Measurements from ENCODE around the gene UCMA.

UCMA gene

DNA sequence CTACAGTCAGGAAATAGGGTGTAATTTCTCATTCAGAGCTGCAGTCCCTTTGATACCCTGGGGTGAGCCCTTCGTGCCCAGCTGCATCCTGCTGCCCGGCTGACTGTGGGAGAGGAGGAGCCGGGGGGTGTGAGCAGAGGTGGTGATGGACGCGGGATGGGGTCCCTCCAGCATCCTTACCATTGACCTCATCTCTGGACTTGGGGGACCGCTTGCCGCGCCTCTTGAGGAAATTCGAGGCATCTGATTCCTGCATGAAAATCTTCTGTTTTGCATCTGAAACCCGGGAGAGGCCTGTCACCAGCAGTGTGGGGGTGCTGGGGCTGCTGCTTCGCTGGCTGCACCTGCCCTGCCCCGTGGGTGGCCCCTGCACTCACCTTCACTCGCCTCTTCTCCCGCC, 816 bp downstream of the UCMA start:
- no peak for DNase-seq (ENCODE audit: low read depth)

DNA sequence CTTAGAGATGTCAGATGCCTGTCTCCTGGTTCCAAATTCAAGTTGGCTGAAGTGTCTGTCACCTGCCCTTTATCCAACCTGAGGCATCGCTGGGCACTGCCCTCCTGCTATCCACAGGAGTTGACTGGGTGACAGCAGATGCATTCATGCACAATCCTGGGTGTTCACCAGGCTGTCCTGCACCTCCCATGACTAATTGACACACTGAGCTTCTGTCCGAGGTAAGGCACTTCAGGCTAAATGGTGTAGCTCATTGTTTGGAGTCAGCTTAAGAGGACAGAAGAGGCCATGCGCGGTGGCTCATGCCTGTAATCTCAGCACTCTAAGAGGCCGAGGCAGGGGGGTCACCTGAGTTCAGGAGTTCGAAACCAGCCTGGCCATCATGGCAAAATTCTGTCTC, 2.4 kb downstream of the UCMA start:
- no peak for DNase-seq (ENCODE audit: low read depth)

DNA sequence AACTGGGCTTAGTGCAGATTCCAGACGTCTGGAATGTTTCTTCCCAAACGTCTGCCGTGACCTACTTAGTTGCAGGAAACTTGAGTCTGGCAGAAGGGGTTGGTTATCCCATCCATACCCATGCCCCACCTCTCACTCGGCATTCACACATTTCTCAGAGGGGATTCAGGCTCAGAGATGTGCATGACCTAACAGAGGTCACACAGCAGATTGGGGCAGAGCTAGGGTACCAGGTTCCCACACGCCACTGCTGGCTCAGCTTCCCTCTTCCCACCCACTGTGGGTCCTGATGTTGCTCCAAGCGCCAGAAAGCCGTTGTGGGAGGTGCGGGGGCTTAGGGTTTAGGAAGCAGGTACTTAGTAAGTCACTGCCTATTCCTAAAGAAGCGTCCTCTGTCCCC, 3.0 kb downstream of the UCMA start:
- DNase-seq (ENCODE audit: low read depth): no peak

DNA sequence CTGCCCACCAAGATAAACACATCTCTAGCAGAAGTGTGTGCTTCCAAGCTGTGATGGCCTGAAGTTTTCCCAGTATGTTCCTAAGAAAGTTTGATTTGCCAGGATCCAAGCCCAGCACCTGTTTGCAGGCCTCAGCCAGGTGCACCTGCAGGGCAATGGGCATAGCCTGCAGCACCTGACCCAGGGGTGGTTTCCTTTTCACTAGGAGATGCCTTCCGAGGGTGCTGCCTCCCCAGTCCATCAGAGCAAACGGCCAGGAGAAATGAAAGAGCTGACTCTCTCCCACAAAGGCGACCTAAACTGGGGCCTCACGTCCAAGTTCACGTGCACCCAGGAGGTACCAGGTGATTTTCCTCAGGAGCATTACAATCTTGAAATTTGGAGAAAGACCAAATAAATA, 7.1 kb downstream of the UCMA start:
- DNase-seq (ENCODE audit: low read depth): no peak

DNA sequence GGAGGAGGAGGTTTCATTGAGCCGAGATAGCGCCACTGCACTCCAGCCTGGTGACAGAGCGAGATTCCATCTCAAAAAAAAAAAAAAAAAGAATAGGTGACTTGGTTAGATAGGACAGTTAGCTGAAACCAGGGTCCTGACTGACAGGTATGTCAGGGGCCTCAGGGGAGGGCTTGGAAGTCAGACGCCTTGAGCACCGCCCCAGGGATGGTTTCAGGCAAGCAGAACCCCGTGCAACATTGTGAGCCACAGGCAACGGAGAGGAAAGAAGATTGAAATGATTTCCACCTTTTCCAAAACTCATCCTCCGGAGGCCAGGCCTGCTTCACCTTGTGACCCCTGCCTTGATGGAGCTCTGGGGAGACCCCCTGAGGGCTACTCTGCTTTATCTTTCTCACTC, 8.6 kb downstream of the UCMA start:
- no peak for DNase-seq (ENCODE audit: low read depth)

DNA sequence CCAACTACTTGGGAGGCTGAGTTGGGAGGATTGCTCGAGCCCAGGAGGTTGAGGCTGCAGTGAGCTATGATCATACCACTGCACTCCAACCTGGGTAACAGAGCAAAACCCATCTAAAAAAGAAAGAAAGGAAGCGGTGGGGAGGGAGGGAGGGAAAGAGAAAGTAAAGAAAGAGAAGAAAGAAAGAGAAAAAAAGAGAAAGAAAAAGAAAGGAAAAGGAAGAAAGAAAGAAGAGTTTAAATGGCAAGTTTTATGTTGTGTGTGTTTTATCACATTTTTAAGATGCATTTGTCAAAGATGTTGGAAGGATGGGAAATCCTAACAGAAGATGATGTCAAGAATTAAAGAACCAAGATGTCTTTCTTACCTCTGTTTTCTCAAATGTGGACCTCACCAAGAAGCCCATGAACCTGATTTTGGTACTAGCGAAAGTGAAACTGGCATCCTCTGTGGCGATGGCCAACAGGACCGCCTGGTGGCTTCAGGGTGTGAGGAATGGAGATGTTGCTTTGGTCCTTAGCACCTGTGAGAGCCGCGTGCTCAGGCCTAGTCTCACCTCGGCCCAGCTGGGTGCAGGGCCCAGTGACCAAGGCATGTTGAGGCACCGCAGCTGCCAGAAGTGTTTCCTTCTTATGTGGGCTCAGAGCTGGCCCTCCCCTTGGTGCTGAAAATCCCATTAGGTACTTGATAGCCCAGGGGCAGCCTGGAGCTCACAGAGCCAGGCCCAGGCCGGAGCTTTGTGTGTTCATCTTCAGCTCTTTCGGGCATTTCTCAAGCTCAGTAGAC, 9.8 kb downstream of the UCMA start:
- no peak for DNase-seq (ENCODE audit: low read depth)

DNA sequence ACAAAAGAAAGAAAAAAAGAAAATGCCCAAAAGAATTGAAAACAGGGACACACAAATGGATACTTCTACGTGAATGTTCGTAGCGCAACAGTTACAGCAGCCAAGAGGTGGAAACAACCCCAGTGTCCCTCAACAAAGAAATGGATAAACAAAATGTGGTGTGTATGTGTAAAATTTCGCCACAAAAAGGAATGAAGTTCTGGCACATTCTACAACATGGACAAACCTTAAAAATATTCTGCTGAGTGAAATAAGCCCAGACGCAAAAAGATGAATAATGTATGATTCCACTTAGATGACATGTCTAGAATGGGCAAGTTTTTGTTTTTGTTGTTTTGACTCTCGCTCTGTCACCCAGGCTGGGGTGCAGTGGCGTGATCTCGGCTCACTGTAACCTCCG, 10.9 kb downstream of the UCMA start:
- DNase-seq (ENCODE audit: low read depth): no peak

DNA sequence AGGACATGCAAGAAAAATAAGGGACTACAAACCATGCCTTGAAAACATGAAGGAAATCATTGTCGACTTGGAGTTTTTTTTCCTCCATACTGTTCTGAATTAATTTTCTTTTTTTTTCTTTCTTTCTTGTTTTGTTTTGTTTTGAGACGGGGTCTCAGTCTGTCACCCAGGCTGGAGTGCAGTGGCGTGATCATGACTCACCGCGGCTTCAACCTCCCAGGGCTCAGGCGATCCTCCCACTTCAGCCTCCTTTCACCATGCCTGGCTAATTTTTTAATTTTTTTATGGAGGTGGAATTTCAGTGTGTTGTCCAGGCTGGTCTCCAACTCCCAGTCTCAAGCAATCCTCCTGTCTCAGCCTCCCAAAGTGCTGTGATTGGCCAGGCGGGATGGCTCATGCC, 11.6 kb downstream of the UCMA start:
- DNase-seq (ENCODE audit: low read depth): no peak

DNA sequence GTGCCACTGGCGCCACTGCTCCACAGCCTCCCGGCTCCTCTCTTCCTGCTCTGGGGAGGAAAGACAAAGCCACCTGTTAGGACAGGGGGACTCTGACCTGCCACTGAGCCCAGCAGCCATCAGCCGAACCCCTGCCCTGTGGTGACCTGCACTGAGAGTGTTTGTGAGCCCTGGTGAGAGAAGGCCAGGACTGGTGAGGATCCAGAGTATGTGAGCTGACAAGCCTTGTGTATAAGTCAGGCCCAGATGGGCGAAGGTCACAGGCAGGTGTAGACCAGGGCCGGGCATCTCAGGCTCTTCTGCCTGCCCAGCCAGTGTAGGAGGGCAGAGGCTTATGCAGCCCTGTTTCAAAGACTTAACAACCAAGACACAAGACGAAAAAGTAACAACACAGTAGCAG, 12.0 kb downstream of the UCMA start:
- DNase-seq (ENCODE audit: low read depth): no peak

DNA sequence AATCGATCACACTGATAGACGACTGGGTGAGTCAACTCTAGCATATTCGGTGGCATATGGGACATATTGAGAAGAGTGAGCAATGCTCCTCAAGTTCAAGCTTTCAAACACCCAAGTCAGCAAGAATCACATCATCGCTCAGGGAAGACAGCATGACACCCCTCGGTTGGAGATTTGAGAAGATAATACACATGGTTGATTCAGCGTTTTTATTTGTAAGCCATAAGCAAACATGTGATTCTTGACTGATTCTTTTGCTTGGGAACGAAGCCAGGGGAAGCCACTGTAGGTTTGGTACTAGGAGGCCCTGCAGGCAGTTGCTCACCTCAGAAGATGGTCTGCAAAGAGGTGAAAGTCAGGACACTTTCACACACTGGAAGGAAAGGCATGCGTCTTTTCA, 12.6 kb downstream of the UCMA start:
- DNase-seq (ENCODE audit: low read depth): no peak

DNA sequence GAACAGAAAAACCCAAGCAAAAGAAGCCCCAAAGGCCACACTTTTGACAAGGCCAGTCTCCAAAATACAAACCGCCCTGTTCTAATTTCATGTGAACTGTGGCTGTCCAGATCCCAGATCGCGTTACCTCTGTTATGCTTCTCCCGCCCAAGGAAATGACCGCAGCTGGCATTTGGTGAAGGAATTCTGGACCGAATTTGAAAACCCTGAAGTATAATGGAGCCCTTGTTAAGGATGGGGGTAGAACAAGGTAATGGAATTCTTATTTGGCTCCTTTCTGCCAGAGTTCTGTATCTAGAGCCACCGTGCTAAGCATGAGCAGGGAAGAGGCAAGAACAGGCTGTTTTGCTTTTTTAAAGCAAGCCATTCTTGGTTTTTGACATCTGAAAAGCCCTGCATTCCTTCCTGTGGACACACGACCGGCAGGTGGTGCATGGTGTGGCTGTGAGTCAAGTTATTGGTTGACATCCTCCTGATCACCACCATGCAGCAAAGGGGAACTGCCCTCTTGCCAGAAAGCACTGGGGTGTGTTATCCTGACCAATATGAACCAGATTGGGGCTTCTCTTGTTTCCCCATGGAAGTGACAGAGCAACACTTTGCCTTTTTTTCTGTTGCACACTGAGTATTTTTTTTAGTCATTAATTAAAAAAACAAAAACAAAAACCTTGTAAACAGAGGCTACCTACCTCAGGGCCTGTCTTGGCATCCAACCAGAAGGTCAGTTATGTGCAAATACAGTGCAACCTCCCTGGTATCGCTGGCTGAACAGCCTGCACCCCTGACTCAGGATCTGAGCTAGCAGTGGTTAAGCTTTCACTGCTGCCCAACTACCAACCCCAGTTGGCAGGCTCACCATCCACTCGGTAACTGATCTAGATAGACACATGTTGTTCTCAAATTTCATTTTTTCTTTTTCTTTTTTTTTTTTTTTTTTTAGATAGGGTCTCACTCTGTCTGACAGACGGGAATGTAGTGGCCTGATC, 14.2 kb downstream of the UCMA start:
- DNase-seq (ENCODE audit: low read depth): no peak

DNA sequence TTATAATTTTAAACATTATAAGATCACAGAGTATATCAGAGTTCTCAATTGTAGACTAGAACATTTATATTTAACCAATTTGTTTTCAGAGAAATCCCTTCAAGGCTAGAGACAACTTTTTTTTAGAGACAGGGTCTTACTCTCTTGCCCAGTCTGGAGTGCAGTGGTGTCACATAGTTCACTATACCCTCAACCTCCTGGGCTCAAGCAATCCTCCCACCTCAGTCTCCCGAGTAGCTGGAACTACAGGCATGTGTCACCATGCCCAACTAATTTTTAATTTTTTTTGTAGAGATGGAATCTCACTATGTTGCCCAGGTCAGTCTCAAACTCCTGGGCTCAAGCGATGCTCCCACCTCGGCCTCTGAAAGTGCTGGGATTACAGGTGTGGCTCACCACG, 15.3 kb downstream of the UCMA start:
- DNase-seq (ENCODE audit: low read depth): no peak

DNA sequence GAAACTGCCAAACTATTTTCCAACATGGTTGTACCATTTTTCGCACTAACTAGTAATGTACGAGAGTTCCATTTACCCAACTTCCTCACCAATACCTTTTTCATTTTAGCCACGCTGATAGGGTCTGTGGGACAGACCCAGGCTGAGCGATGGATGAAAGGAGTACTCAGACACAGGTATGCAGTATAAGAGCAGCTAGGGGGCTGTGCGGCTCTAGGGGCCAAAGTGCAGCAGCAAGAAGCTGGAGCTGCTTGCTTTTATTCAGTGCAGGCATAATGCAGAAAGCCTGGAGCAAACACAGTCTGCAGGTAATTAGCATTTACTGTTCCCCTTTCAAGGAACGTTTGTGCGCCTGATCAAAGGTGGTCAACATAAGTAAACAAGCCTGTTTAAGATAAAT, 21.0 kb downstream of the UCMA start:
- DNase-seq (ENCODE audit: low read depth): no peak

DNA sequence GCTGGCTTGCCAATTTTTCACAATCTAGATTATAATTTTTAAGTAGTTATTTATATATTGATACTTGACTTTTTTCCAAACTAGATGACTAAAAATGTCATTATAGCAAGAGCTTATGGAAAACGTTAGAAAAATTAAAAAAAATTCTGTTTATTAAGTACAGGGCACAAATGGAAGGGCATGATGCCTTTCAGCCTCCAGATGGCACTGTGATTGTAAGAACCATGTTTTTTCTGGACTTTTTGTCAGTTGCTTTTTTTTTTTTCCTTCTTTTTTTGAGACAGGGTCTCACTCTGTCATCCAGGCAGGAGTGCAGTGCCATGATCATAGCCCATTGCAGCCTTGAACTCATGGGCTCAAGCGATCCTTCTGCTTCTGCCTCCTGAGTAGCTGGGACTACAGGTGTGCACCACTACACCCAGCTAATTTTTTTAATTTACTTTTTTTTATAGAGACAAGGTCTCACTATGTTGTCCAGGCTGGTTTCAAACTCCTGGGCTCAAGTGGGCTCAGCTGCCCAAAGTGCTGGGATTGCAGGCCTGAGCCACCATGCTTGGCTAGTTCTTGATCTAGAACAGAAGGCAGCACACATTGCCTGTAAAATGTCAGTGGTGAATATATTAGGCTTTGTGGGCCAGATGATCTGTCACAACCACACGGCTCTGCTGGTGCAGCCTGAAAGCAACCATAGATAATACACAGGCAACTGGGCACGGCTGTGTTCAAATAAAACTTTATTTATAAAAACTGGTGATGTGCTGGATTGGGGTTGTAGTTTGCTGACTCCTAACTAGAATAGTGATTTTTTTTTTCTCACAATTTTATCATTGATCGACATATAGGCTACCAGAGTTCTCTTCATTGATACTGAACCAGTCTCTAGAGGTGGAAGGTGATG, 27.4 kb downstream of the UCMA start:
- no peak for DNase-seq (ENCODE audit: low read depth)

DNA sequence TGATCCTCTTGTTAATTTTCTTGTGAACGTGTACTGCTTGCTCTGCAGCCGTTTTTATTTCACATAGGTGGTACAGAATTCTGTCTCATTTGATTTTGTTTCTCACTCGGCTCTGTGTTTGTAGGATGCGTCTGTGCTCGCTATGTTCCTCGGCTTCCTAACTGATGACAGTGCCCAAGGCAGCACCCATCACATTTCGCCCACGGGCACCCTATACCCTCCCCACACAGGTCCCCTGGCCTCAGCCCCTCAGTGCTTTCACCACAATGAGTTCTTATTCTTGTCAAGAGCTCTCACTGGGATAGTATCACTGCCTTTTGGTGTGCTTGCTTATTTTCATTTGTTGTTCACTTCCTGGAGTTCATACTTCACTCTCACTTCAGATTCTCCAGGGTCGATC, 28.1 kb downstream of the UCMA start:
- DNase-seq (ENCODE audit: low read depth): no peak

DNA sequence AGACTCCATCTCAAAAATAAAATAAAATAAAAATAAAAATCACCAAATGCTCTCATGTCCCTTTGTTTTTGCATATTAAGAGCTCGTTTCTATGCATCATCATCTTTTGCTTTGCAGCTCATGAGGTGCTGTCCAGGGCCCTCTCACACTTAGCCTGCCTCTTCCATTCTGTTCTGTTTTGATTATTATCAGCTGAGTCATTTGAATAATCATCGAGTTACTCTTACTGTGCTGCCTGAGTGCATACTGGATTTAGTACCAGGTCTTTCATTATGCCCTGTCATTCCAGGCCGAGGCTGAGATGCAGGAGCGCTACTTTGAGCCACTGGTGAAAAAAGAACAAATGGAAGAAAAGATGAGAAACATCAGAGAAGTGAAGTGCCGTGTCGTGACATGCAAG, 33.0 kb downstream of the UCMA start:
- no peak for DNase-seq (ENCODE audit: low read depth)

DNA sequence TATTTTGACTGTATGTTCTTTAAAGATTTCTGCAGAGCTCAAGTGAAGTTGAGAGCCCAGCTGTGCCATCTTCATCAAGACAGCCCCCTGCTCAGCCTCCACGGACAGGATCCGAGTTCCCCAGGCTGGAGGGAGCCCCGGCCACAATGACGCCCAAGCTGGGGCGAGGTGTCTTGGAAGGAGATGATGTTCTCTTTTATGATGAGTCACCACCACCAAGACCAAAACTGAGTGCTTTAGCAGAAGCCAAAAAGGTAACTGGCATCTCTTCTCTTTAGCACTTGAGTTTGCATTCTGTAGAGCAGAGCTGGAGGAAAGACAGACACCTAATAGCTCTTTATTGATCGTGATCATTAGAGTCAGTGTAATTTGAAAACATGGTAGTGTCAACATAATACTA, 39.2 kb downstream of the UCMA start:
- DNase-seq (ENCODE audit: low read depth): no peak

DNA sequence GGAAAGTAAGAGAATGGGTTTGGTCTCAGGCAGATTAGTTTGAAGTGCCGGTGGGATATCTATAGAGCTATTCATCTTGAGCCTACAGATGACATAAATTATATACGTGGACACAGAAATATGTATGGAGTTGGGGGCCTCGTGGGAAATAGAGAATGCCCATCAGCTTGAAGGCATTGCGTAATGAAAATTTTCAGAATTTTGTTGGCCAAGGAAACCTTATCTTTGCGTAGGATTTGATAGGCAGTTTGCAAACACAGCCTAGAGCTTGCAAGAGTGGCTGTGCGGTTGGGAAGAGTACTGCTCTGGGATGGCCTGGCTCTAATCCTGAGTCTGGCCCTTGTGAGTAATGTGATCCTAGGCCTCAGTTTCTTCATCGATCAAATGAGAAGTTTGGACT, 40.5 kb downstream of the UCMA start:
- DNase-seq (ENCODE audit: low read depth): no peak

DNA sequence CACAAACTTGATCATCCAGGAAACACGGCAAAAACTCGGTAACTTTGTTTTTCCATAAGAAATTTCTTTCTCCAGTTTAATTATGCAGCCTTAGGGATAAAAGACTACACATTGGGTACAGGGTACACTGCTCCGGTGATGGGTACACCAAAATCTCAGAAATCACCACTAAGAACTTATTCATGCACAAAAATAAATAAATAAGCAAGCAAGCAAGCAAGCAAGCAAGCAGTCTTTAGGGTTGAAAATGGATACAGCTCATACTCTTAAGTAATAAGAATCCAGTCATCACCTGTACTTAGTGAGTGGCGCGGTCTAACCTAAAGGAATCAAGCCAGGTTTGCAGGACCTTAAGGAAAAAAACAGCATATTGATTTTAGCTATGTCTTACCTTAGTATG, 42.8 kb downstream of the UCMA start:
- no peak for DNase-seq (ENCODE audit: low read depth)

DNA sequence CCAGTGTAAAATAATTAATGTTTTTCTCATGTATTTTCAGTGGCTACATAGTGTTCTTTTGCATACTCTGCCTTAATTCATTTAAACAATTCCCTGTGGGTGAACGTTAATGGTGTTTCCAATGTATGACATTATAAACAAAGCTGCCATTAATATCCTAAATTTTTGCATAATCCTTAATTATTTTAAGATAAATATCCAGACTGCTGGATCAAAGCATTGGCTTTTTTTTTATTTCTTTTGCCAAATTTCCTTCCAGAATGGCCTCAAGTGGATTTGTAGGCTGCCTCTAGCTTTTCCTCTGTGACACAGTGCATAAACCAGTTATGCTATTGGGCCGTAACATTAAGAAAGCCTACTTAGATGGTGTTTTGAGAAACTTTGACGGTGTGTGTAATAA, 43.4 kb downstream of the UCMA start:
- no peak for DNase-seq (ENCODE audit: low read depth)

DNA sequence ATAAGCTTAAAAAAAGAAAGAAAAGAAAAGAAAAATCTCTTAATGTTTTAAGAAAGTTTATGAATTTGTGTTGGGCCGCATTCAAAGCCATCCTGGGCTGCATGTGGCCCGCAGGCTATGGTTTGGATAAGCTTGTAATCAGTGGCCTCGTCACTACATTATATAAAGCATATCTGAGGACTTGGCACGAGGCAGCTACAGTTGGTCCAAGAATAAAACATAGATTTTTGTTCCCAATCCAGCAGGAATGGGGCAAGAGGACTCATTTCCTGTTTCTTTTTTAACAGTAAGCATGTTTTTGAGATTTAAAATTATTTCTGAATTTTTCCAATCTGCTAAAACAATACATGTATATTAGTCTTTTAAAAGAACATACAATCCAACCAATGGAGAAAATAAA, 44.2 kb downstream of the UCMA start:
- DNase-seq (ENCODE audit: low read depth): no peak

DNA sequence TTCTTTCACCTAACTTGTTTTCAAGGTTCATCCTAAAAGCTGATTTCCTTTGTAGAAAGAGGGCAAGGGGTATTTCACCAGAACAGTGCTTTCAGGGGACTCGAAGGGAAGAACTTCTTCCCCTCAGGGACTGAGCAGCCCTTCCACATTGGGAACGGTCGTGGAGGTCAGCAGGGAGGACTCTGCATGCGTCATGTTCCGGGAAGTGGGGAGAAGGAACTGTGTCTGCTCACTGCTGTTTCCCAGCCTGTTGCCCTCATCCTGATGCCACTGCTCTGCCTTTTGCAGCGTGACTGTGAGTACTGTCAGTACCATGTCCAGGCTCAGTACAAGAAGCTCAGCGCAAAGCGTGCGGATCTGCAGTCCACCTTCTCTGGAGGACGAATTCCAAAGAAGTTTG, 45.6 kb downstream of the UCMA start:
- no peak for DNase-seq (ENCODE audit: low read depth)

Data from stimulated activated CD8-positive, alpha-beta memory T cell treated with anti-CD3 and anti-CD28 coated beads, Interleukin-15, amount 100 ng/mL, for 24 hours (primary cell).